NCI-H187 treated with DMSO at 0.1 percent for 48 hours (cell line): ENCODE measurements around the gene TMEM191C.
"Not testable (repeated sequence)": the region's sequence is repeated elsewhere in the genome, so short reads cannot be mapped to it uniquely, and the experiment has no call there.

Source experiments
- DNase-seq: peaks from one replicate; lab custom pipeline; 2025; lab: John Stamatoyannopoulos, UW

TMEM191C gene

GRCh38 chr22:21473664-21474063 lies 6.5 kb downstream of the TMEM191C start:
- DNase-seq = not testable (repeated sequence)

DNA sequence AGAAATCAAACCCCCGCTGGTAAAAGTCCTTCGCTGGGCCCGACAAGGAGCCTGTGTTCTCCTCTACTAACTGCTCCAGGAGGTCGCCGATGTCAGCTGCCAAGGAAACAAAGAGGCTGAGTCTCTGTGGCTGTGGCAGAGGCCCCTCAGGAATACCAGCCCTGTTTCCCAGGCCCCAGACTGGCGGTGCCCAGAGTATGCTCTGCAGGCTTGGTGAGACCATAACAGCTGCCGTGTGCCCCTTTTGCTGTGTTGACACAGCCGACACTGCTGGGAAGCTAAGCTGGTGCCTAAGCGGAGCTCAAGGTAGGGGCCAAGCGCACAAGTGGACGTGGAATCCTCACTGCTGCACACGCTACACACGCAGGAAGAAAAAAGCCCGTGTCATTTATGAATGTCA lies 16.9 kb downstream of the TMEM191C start:
- not testable (repeated sequence) for DNase-seq

- DNase-seq = not testable (repeated sequence)
Measured at GRCh38 chr22:21487723-21488122, 20.5 kb downstream of the TMEM191C start.

DNA sequence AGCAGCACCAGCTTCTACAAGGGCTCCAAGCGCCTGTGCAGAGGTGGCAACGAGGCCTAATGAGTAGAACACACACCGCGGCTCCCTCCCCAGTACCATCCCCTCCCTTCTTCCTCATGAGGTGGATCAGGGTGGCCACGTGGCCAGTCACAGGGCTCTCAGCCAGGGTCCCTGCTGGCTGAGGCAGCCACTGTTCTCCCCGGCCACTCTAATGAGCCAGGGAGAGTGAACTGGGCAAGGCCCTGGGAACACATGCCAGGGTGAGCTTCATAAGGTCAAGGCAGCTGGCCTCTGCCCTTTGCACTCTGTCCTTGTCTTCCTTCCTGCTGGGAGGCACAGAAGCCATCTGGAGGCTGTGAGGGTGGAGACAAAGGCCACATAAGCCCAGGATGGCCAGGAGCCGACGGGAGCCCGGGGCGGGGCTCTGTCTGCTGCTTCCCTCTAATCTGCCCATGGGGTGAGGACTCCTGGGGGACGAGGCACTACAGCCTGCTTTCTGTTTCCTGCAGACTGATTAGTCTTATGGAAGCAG lies 22.0 kb downstream of the TMEM191C start:
- not testable (repeated sequence) for DNase-seq

DNA sequence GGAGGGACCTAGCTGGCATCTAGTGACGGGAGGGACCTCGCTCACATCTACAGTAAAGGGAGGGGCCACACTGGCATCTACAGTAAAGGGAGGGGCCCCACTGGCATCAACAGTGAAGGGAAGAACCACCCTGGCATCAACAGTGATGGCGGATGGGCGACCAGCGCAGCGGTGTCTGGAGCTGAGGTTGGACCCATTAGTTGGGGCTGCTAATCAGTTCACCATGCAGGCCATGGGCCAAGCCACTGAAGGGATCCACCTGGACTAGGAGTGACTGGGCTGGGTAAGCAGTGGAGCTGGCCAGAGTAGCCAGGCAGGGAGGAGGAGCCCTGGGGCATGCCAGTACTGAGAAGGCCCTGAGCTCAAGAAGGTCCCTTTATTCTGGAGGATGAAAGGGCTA lies 23.4 kb downstream of the TMEM191C start:
- not testable (repeated sequence) for DNase-seq

- not testable (repeated sequence) for DNase-seq
Measured at GRCh38 chr22:21492271-21492670, 25.1 kb downstream of the TMEM191C start.

DNA sequence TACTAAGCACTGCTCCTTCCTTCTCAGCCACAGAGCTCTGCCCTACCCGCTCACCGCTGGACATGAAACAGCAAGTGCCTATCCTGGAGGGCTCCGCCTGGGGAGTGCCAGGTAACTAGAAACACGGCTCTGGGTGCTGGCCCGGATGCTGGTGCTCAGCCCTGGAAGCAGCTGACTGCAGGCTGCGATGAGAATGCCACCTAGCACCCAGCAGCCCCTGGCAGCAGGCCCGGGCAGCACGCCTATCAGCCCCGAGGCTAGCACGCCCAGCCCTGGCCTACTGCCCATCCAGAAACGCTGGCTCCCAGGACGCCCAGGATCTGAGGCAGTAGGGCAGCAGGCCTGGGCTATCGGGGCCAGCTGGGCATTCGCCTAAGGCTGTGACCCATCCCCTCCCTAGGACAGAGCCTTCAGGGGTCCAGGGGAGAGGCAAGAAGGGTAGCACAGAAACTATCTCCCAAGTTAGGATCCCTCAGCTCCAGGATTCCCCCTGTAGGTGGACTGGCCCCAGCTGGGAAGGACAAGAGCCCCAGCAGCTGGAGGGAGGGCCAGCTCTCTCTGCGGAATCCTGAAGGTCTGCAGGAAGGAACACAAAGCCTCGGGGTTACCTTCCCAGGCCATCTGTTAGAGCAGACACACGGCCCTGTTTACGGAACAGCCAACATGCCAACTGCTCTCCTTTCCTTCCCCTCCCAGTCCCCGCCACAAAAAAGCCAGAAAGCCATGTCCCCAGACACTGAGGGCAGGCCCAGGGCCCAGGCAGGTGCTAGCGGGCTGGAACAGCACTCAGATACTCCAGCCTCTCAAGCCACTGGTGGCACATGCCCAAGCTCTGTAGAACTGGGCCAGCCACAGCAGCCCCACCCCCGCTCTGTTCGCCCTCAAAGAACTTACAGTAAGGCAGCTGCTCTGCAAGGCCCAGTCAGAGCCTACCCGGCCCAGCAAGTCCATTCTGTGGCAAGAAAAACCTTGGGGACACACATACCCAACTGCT lies 26.9 kb downstream of the TMEM191C start:
- not testable (repeated sequence) for DNase-seq

DNA sequence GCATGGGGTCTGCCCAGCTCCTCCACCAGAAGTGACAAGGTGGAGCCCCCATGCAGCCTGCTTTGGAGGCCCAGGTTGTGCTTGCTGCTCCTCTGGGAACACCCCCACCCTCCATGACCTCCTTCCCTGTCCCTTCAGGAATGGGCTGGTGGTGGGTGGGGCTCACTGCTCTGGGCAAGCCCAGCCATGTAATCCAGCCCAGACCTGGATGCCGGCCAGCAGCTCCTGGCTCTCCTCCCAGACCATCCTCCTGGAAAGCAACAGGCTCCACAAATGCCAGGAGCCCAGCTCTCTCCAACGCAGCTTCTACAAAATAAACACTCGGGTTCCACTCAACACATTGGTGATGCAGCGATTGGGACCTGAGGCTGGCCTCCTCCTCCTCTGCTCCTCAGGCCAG lies 30.8 kb downstream of the TMEM191C start:
- DNase-seq = not testable (repeated sequence)

DNA sequence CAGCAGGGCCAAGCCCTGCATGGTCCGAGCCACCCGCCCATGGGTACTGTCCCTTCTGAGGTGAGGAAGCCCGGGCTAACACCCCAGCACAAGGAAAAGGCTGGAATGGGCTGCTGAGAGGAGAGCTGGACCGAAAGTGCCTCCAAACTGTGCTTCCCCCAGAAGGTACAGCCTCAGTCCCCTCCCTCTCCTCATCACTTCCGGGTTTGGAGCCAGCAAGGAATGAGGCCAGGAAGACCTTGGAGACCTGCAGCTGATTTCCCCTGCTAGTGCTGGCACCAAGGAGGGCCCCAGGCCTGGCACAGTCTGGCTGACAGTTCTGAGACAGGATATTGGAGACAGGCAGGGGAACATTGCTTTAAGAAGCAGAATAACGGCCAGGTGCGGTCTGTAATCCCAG lies 31.3 kb downstream of the TMEM191C start:
- DNase-seq = not testable (repeated sequence)

DNA sequence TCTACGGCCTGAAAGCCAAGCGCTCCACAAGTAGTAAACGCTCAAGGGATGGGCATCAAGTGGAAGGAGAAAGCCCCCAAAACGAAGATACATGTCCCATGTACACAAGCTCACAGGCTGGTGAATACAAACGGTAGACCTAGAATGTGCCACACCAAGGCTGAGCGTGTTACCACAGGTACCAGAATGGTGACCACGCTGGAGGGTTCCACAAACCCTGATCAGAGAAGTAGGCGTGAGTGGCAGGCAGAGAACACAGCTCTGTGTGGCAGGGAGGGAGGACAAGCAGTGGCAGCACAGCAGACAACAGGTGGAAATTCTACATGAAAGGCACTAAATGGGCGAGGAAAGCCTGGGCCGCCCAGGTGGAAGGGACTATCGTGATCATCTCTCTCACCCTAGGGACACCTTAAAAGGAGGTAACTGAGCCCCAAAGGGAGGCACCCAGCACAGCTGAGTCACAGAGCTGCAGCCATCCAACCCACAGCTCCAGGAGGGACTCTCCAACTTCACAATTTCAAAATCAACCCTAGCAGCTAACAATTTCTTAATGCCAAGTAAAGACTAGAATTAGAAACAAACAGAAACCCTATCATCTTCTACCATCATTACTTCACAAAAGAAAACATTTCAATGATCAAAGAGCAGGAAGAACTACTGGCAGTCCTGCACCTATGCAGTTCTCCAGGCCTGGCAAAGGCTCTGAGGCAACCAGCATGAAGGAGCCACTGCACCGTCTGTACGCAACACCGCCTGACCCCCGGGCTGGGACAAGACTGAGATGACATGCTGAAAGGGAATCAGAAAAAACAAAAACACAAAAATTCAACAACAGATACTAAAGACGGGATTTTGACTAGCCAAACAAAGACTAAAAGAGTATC lies 32.7 kb downstream of the TMEM191C start:
- DNase-seq = not testable (repeated sequence)

DNA sequence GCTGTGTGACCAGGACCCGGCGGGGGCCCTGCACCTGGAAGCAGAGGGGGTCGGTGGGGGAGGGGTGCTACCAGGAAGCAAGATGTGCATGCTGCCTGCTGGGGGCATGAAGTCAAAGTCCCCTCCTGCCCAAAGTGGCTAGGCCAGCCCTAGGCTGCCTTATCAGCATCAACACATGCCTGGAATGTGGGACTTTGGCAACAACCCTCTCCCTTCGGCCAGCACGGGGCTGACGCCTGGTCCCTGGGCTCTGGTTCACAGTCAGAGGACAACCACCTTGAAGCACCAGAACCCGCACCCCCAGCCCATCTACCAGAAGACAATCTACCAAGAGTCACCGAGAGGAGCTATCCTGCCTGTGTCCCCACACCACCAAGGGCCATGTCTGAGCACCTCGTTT lies 43.2 kb downstream of the TMEM191C start:
- not testable (repeated sequence) for DNase-seq

DNA sequence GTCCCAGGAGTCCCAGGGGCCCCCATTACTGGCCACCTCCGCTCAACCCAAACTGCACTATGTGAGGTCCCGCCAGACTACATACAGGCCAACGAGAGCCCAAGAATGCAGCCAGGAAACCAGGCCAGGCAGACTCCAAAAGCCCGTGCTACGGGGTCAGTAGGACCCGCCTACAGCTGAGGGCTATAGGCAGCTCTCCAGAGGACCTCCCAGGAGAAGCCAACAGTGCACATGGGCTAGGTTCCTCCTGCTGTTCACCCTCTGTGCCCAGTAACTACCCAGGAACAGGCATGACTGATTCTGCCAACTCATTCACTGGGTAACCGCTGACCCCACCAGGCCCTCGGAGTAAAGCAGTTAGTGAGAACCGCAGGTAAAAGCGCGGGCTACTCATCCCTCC lies 44.8 kb downstream of the TMEM191C start:
- not testable (repeated sequence) for DNase-seq

DNA sequence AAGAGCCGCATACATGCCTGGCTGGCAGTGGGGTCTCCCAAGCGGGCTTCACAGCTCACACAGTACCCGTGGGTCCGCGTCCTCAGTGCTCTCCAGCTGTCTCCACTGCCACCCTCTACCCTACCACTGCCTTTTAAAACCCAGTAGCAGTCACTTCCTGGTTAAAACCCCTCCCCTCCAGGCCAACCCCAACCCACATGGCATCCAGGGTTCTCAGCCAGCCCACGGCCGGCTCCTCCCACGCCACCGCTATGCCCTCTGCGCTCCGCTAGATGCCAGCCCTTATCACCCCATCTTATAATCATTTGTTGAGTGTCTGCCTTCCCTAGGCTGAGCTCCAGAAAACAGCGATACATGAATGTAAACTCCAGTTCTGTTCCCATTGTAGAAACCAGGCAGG lies 46.9 kb downstream of the TMEM191C start:
- not testable (repeated sequence) for DNase-seq

DNA sequence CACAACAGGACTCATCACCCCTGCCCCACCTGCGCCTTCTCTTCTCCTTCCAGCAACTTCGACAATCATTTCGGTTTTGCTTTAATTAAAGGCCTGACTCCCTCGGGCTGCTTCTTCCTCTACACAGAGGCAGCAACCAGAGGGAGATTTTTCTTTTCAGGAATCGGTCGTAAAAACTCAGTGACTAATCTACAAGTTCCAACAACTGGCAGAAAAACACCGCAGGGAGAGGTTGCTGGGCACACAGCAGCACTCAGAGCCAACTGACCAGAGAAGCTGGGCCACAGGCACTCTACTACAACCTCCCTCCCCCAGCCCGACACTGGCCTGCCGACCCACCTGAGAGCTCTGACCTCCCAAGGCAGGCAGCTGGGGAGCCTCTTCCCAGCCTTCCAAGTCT lies 48.0 kb downstream of the TMEM191C start:
- DNase-seq = not testable (repeated sequence)

DNA sequence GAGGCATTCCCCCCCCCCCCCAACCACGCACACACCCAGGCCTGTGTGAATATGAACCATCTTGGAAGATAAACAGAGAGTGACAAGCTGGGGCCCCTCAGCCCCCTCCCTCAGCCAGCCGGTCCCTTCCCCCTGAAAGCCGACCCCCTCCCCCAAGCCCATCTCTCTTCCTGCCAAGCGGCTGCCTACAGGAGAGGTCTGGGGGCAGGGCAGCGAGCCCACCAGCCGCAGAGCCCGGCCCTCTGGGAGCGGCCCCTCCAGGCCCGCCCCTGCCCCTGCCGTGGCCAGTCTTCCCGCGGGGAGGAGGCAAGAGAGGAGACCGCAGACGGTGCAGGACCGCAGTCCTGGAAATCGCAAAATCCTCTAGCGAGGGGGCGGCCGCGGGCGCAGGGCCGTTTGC lies 49.3 kb downstream of the TMEM191C start:
- DNase-seq = not testable (repeated sequence)

GRCh38 chr22:21516970-21517764 lies 50.0 kb downstream of the TMEM191C start:
- DNase-seq = not testable (repeated sequence)
